GM12878 (cell line): ENCODE results near the gene FXYD3. TPM values are rescaled to one million over a fixed set of nuclear protein-coding genes. Genes with fewer than 3 reads are reported as not detected.

Source experiments
- ATAC-seq: fragments of 200-7000 bp; cut with Tn5 transposase; 3 replicates; pipeline ENCODE4 v1.9.1; 2020; ENCODE audit warnings: mild to moderate bottlenecking, moderate library complexity
- BruUV-seq: library from RNA; stranded (reverse); fragments of 400-500 nt; replicated peaks from 2 replicates; lab custom pipeline; 2021; lab: Mats Ljungman, UMichigan
- CTCF ChIA-PET: fragments of 300-600 bp; sonication (Branson Sonifier 250); formaldehyde crosslinking; extraction: SDS; loops from one replicate; lab custom pipeline; 2021; ENCODE audit warnings: inconsistent platforms; lab: Yijun Ruan, JAX
- POLR2A ChIA-PET: fragments of 350-600 bp; formaldehyde crosslinking; extraction: SDS; loops from one replicate; lab custom pipeline; 2021; ENCODE audit warnings: inconsistent platforms; lab: Charles Lee
- RAD21 ChIA-PET: fragments of 300-600 bp; sonication (Branson Sonifier 250); formaldehyde crosslinking; loops from one replicate; lab custom pipeline; 2023; ENCODE audit warnings: antibody characterized with exemption; ENCODE audit not compliant: unreplicated experiment; lab: Charles Lee
- SMC1A ChIA-PET: fragments of 300-600 bp; sonication (Branson Sonifier 250); formaldehyde crosslinking; loops from one replicate; lab custom pipeline; 2023; ENCODE audit not compliant: unreplicated experiment, uncharacterized antibody; lab: Charles Lee
- DNase-seq: peaks from one replicate; pipeline ENCODE4 v3.0.0-alpha.2; 2011; ENCODE audit warnings: low read depth, low spot score
- FAIRE-seq: peaks from 3 replicates; lab custom pipeline; 2011; peaks lifted over from hg19 to GRCh38; lab: Jason Lieb, UNC
- H2AFZ ChIP-seq: 2 replicates; pipeline ENCODE4 v1.6.0; 2011; ENCODE audit warnings: low read depth, low read length, control low read depth; ENCODE audit not compliant: control insufficient read depth
- H3K27ac ChIP-seq: 2 replicates; pipeline ENCODE4 v1.5.1; 2011; ENCODE audit warnings: control low read depth; ENCODE audit not compliant: control insufficient read depth, insufficient read depth
- H3K27me3 ChIP-seq, 2 experiments: replicated peaks in 1 of 2; 2 replicates each; pipeline versions ENCODE4 v1.6.0 to v1.6.1; 2011; ENCODE audit warnings: low read length in 1 of 2; ENCODE audit not compliant: control insufficient read depth in 2 of 2, insufficient read depth in 2 of 2
- H3K36me3 ChIP-seq, 2 experiments: 2 replicates each; pipeline ENCODE4 v1.5.1; 2011; ENCODE audit warnings: low read length in 1 of 2; ENCODE audit not compliant: control insufficient read depth in 2 of 2, insufficient read depth in 2 of 2
- H3K4me1 ChIP-seq: 2 replicates; pipeline ENCODE4 v1.6.1; 2011; ENCODE audit warnings: mild to moderate bottlenecking, low read length, moderate library complexity, mixed read lengths; ENCODE audit not compliant: control insufficient read depth, insufficient read depth
- H3K4me2 ChIP-seq: 2 replicates; pipeline ENCODE4 v1.6.0; 2011; ENCODE audit warnings: control low read depth; ENCODE audit not compliant: control insufficient read depth, insufficient read depth
- H3K4me3 ChIP-seq: fragments of 200-600 bp; sonication (generic); 2 replicates; pipeline ENCODE4 v1.5.1; 2016
- H3K79me2 ChIP-seq: 2 replicates; pipeline ENCODE4 v1.6.0; 2011; ENCODE audit warnings: low read length; ENCODE audit not compliant: control insufficient read depth, insufficient read depth
- H3K9ac ChIP-seq: 2 replicates; pipeline ENCODE4 v1.8.0; 2011; ENCODE audit warnings: low read length, control low read depth, mixed read lengths; ENCODE audit not compliant: control insufficient read depth, insufficient read depth
- H3K9me3 ChIP-seq: replicated peaks from 3 replicates; pipeline ENCODE4 v1.5.1; 2011; ENCODE audit warnings: mild to moderate bottlenecking, low read length; ENCODE audit not compliant: control insufficient read depth, insufficient read depth
- H4K20me1 ChIP-seq: 2 replicates; pipeline ENCODE4 v1.6.0; 2011; ENCODE audit not compliant: control insufficient read depth, insufficient read depth
- BCL3 ChIP-seq: IDR thresholded peaks from 2 replicates; pipeline ENCODE4 v1.6.1; 2011; ENCODE audit warnings: borderline replicate concordance, low read depth, mild to moderate bottlenecking, moderate library complexity, low read length; ENCODE audit not compliant: insufficient read depth, poor library complexity, severe bottlenecking
- BMI1 ChIP-seq: fragments of 450-650 bp; IDR thresholded peaks from 2 replicates; pipeline ENCODE4 v1.6.1; 2016; ENCODE audit warnings: mild to moderate bottlenecking, moderate library complexity, borderline replicate concordance
- FOXM1 ChIP-seq: IDR thresholded peaks from 2 replicates; pipeline ENCODE4 v1.6.1; 2012; ENCODE audit warnings: low read depth, mild to moderate bottlenecking, inconsistent platforms, low read length, moderate library complexity
- HCFC1 ChIP-seq: fragments of 150-350 bp; IDR thresholded peaks from 2 replicates; pipeline ENCODE4 v1.6.1; 2014; ENCODE audit warnings: low read length
- IKZF2 ChIP-seq, 2 experiments: fragments of 450-650 bp; IDR thresholded peaks; 2 replicates each; pipeline ENCODE4 v1.6.1; 2017; ENCODE audit warnings: mild to moderate bottlenecking in 2 of 2, moderate library complexity in 2 of 2
- JUNB ChIP-seq: IDR thresholded peaks from 2 replicates; pipeline ENCODE4 v1.6.1; 2016; ENCODE audit warnings: antibody characterized with exemption, mild to moderate bottlenecking
- NR2C1 ChIP-seq: fragments of 450-650 bp; IDR thresholded peaks from 2 replicates; pipeline ENCODE4 v1.6.1; 2017; ENCODE audit warnings: antibody characterized with exemption, mild to moderate bottlenecking, moderate library complexity
- PAX5 ChIP-seq: IDR thresholded peaks from 2 replicates; pipeline ENCODE4 v1.6.1; 2011; ENCODE audit warnings: low read depth, low read length, borderline replicate concordance
- PML ChIP-seq: IDR thresholded peaks from 2 replicates; pipeline ENCODE4 v1.6.1; 2012; ENCODE audit warnings: low read length, inconsistent platforms
- POU2F2 ChIP-seq: IDR thresholded peaks from 3 replicates; pipeline ENCODE4 v1.6.1; 2011; ENCODE audit warnings: low read depth, mild to moderate bottlenecking, low read length, borderline replicate concordance
- RAD21 ChIP-seq: IDR thresholded peaks from 2 replicates; pipeline ENCODE4 v1.6.1; 2011; ENCODE audit warnings: mild to moderate bottlenecking, low read depth, low read length, moderate library complexity; ENCODE audit not compliant: insufficient read depth
- SMC3 ChIP-seq: IDR thresholded peaks from 2 replicates; pipeline ENCODE4 v1.6.1; 2011; ENCODE audit warnings: low read length, improper control_type of control experiment, borderline replicate concordance
- USF1 ChIP-seq: IDR thresholded peaks from 2 replicates; pipeline ENCODE4 v1.6.1; 2011; ENCODE audit warnings: borderline replicate concordance, low read depth, mild to moderate bottlenecking, moderate library complexity, mixed read lengths, low read length; ENCODE audit not compliant: insufficient read depth; ENCODE audit errors: extremely low read length
- USF2 ChIP-seq: IDR thresholded peaks from 2 replicates; pipeline ENCODE4 v1.6.1; 2011; ENCODE audit warnings: low read depth, low read length, improper control_type of control experiment, borderline replicate concordance
- WGBS: methylation state at CpG from one replicate; pipeline ENCODE4 v1.1.6; 2016; ENCODE audit warnings: low lambda C conversion rate; ENCODE audit not compliant: insufficient replicate concordance, insufficient coverage; ENCODE audit errors: missing lambda C conversion rate; 5-methylcytosine and 5-hydroxymethylcytosine counted together
- in situ Hi-C: fragments of 300-500 bp; cut with MboI; formaldehyde crosslinking; loops from 9 replicates; pipeline ENCODE4 v1.14.3; 2018; ENCODE audit warnings: mixed read lengths
- intact Hi-C: fragments of 100-400 bp; cut with micrococcal nuclease; formaldehyde crosslinking; loops from one replicate; pipeline ENCODE4 v1.14.2; 2022; ENCODE audit not compliant: unreplicated experiment
- polyA plus RNA-seq, 11 experiments: library from polyadenylated mRNA; depleted of rRNA in 4 of 11; unstranded in 6 of 11; stranded (reverse) in 5 of 11; fragments of >200 nt; fragmentation: Nextera tagmentation in 4 of 11; fragmentation: Illumina TruSeq in 1 of 11; extraction: Ambion mirVana in 4 of 11; extraction: Trizol in 1 of 11; gene quantifications; 1 replicate in 1 of 11; 2 replicates in 10 of 11; pipeline versions ENCODE4 v1.2.1 to v1.2.3, GENCODE V29; 2011 to 2016; ENCODE audit warnings: inconsistent platforms in 2 of 11, missing spikeins in 2 of 11, low read depth in 1 of 11
- total RNA-seq, 4 experiments: library from RNA; depleted of rRNA in 3 of 4; stranded (reverse); fragments of >200 nt in 3 of 4; fragmentation: Illumina TruSeq in 1 of 4; extraction: Trizol in 1 of 4; gene quantifications; 2 replicates each; pipeline versions ENCODE4 v1.2.1 to v1.2.3, GENCODE V29; 2013 to 2021

The FXYD3 gene
- total and polyA plus RNA-seq, 10 of the 15 experiments (the other 5 are each of a cell fraction or from before 2014, with no cell fraction given): 0.09 to 0.44 TPM; not detected in 8

- Histone ChIP-seq H2AFZ (no peak overlapping the region), H3K9ac (no peak overlapping the region), H3K36me3 (no peaks in the 10 kb centered on the region), H3K27ac (no peak overlapping the region), H3K9me3 (no peaks in the 10 kb centered on the region; the same call in 2 of the 3 replicates), H4K20me1 (no peaks in the 10 kb centered on the region), H3K27me3 (no peaks in the 10 kb centered on the region), H3K4me3 (no peak overlapping the region), H3K4me1 (peaks cover 4% of the 10 kb centered on the region; the same call in 1 of the 2 replicates), H3K79me2 (no peaks in the 10 kb centered on the region), H3K4me2 (no peak overlapping the region)
- SMC1A ChIA-PET: interaction anchor here (0.8 to 2.7 kb wide), 7 partner anchors 18 to 72 kb away, joined by 3 to 17 read pairs (median 5); no protein-coding TSS in a partner anchor
- intact Hi-C loops: no loop called here
- DNase-seq (no peak), FAIRE-seq (no peak), ATAC-seq (no peak)
- TF ChIP-seq PML (no peak), IKZF2 (IDR thresholded peaks at IDR 0.05) (no peak), JUNB (no peak), FOXM1 (no peak), BCL3 (no peak), NR2C1 (no peak), BMI1 (no peak), USF2 (no peak), HCFC1 (no peak), RAD21 (no peak), PAX5 (no peak), SMC3 (no peak), USF1 (no peak), POU2F2 (no peak)
- in situ Hi-C loops: loop anchor here (5.0 kb wide), 1 partner anchor 68 kb away; the partner anchor contains the start of genes FXYD1 and LGI4
- 38% methylated on average over 10 of the region's 10 CpGs for WGBS
- POLR2A ChIA-PET: no interaction called here
- CTCF ChIA-PET: interaction anchor here (0.9 to 3.6 kb wide), 10 partner anchors 16 to 147 kb away, joined by 3 to 66 read pairs (median 10); partner anchors contain the start of gene LGI4
- no TSS peak for BruUV-seq
- RAD21 ChIA-PET: interaction anchor here (1.0 to 1.5 kb wide), 4 partner anchors 17 to 67 kb away, joined by 4 read pairs; partner anchors contain the start of gene LGI4
Measured at GRCh38 chr19:35068941-35069634, 46.5 kb upstream of the FXYD3 start.
